Breast epithelium (tissue), 3 donors: ENCODE measurements around the gene AUH.

Source experiments
- POLR2A ChIP-seq: fragments of 450-650 bp; IDR thresholded peaks from one replicate; pipeline ENCODE4 v1.6.1; 2016; ENCODE audit warnings: antibody characterized with exemption, mild to moderate bottlenecking, moderate library complexity
- TF ChIP-seq, protein P1 (sequence below), 3 donors: fragments of 450-650 bp; IDR thresholded peaks; one replicate each; pipeline ENCODE4 v1.5.1; 2016 to 2017; ENCODE audit warnings: antibody characterized with exemption in 3 of 3, mild to moderate bottlenecking in 3 of 3, moderate library complexity in 3 of 3

DNA sequence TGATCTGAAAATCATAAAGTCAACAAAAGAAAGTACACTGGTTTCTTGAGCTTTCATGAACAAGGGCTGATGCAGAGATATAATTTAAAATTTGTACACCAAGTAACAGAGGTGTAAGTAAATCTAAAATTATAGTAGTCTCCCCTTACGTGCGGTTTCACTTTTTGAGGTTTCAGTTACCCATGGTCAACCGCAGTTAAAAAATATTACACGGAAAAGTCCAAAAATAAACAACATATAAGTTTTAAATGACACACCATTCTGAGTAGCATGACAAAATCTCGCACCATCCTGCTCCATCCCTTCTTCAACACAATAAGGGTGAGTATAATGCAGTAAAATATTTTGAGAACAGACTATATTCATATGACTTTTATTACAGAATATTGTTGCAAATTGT lies 54.4 kb downstream of the AUH start:
- TF ChIP-seq, protein P1, sequence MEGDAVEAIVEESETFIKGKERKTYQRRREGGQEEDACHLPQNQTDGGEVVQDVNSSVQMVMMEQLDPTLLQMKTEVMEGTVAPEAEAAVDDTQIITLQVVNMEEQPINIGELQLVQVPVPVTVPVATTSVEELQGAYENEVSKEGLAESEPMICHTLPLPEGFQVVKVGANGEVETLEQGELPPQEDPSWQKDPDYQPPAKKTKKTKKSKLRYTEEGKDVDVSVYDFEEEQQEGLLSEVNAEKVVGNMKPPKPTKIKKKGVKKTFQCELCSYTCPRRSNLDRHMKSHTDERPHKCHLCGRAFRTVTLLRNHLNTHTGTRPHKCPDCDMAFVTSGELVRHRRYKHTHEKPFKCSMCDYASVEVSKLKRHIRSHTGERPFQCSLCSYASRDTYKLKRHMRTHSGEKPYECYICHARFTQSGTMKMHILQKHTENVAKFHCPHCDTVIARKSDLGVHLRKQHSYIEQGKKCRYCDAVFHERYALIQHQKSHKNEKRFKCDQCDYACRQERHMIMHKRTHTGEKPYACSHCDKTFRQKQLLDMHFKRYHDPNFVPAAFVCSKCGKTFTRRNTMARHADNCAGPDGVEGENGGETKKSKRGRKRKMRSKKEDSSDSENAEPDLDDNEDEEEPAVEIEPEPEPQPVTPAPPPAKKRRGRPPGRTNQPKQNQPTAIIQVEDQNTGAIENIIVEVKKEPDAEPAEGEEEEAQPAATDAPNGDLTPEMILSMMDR (IDR thresholded peaks at IDR 0.05), result no peak
- TF ChIP-seq POLR2A, result no peak
